Nephron progenitor cell (in vitro differentiated cells): Measurements from ENCODE around the gene SMS.

Experiments used
- DNase-seq: peaks from one replicate; pipeline ENCODE4 v3.0.0; 2021
- H3K27ac Mint-ChIP-seq: 2 replicates; pipeline ENCODE4 v1.8.0; 2021; ENCODE audit warnings: mild to moderate bottlenecking, moderate library complexity, mixed read lengths
- H3K27me3 Mint-ChIP-seq: 2 replicates; pipeline ENCODE4 v1.8.0; 2021; ENCODE audit warnings: mild to moderate bottlenecking, low read depth, mixed read lengths; ENCODE audit not compliant: poor library complexity
- H3K36me3 Mint-ChIP-seq: 2 replicates; pipeline ENCODE4 v1.8.0; 2021; ENCODE audit warnings: low read depth, mixed read lengths
- H3K4me1 Mint-ChIP-seq: 2 replicates; pipeline ENCODE4 v1.8.0; 2021; ENCODE audit warnings: mixed read lengths
- H3K4me3 Mint-ChIP-seq: 2 replicates; pipeline ENCODE4 v1.8.0; 2021; ENCODE audit warnings: mild to moderate bottlenecking, moderate library complexity, mixed read lengths
- H3K9me3 Mint-ChIP-seq: 2 replicates; pipeline ENCODE4 v1.8.0; 2021; ENCODE audit warnings: mild to moderate bottlenecking, moderate library complexity, mixed read lengths
- CTCF ChIP-seq: fragments of 200-600 bp; sonication (generic); IDR thresholded peaks from 2 replicates; pipeline ENCODE4 v1.5.0; 2021; ENCODE audit warnings: antibody characterized with exemption

SMS gene

DNA sequence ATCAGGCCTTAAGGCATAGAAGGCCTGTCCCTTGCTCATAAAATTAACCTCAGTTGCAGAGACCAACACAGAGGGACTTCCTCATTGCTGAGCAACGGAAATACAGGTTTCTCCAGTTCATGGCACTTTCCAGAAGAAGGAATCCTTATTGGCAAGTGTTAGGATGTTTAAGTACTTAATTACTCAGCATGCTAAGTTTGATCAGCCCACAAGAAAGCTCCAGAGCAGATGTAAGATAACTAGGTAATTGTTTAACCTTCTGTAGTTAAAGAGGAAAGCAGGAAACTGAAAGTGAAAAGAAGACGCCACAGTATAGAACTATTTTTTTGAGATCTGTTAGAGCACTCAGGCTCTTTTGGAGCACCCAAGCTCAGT is 33.5 kb downstream of the SMS start:
- no peak for DNase-seq
- Mint-ChIP-seq H3K36me3 (peaks cover 86% of the 10 kb centered on the region), H3K4me3 (no peak overlapping the region), H3K9me3 (no peaks in the 10 kb centered on the region), H3K4me1 (peaks cover 5% of the 10 kb centered on the region), H3K27me3 (no peaks in the 10 kb centered on the region), H3K27ac (peak overlapping the region; percentile 36)
- no peak for TF ChIP-seq CTCF

DNA sequence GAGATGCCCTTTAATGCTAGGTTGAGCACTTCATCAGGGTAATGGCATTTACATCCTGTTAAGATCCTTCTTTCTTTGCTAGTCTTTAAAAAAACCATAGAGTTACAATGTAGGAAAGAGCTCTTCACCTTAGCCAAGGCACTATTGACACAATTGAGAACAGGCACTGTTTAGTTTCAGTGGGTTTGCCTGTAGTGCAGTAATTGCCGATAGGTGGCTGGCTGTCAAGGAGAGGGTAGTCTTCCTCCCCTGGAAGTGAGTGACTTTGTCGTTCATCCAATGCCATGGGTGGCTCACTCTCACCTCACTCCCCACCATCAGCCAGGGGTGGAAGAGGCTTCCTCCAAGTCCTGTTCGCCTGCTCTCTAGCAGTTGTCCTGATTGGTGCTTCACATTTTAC is 34.7 kb downstream of the SMS start:
- no peak for TF ChIP-seq CTCF
- DNase-seq, result no peak
- no peak overlapping the region for H3K4me3 Mint-ChIP-seq
- no peaks in the 10 kb centered on the region for H3K9me3 Mint-ChIP-seq
- H3K36me3 Mint-ChIP-seq, result peaks cover 86% of the 10 kb centered on the region
- peak overlapping the region; percentile 51 for H3K27ac Mint-ChIP-seq
- H3K27me3 Mint-ChIP-seq, result no peaks in the 10 kb centered on the region
- H3K4me1 Mint-ChIP-seq, result peaks cover 1% of the 10 kb centered on the region

DNA sequence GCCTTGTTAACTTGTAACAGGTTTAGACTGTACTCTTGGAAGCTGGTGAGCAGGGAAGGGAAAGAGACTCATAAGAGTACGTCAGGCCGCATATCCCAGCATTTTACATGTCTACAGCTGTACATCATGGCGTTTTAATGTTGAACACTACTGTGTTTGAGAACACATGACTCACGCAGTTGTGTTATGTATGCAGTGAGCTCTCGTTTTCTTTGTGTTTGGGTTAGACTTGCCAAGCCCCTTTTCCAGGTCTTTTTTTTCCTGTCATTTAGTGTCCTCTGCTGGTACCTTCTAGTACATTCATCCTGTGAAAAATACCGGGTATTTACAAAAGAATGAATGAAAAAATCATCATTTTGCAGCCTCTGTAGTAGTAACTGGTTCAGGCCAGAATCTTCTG is 35.3 kb downstream of the SMS start:
- DNase-seq, result no peak
- TF ChIP-seq CTCF, result no peak
- Mint-ChIP-seq H3K4me3 (no peak overlapping the region), H3K27me3 (no peaks in the 10 kb centered on the region), H3K9me3 (no peaks in the 10 kb centered on the region), H3K36me3 (peaks cover 86% of the 10 kb centered on the region), H3K27ac (peak overlapping the region; percentile 69), H3K4me1 (no peaks in the 10 kb centered on the region)

DNA sequence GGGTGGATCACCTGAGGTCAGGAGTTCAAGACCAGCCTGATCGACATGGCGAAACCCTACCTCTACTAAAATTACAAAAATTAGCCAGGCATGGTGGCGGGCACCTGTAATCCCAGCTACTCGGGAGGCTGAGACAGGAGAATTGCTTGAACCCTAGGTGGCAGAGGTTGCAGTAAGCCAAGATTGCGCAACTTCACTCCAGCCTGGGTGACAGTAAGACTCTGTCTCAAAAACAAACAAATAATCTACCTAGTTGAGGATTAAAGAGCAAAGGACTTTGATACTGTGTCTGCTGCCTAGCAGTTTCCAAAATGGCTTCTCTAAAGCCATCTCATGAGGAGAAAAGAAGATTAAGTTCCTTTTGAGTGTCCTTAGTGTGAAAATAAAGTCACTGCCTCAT is 37.8 kb downstream of the SMS start:
- peaks cover 75% of the 10 kb centered on the region for H3K36me3 Mint-ChIP-seq
- no peak for DNase-seq
- no peaks in the 10 kb centered on the region for H3K4me1 Mint-ChIP-seq
- H3K9me3 Mint-ChIP-seq, result no peaks in the 10 kb centered on the region
- no peak overlapping the region for H3K4me3 Mint-ChIP-seq
- H3K27ac Mint-ChIP-seq, result no peak overlapping the region
- no peak for TF ChIP-seq CTCF
- no peaks in the 10 kb centered on the region for H3K27me3 Mint-ChIP-seq

GRCh38 chrX:21982311-21982710 is 41.8 kb downstream of the SMS start:
- Mint-ChIP-seq H3K9me3 (no peaks in the 10 kb centered on the region), H3K4me3 (no peak overlapping the region), H3K27me3 (no peaks in the 10 kb centered on the region), H3K4me1 (no peaks in the 10 kb centered on the region), H3K36me3 (peaks cover 59% of the 10 kb centered on the region), H3K27ac (peak overlapping the region; percentile 8)
- TF ChIP-seq CTCF, result no peak
- DNase-seq, result no peak

GRCh38 chrX:21985332-21985777 is 44.8 kb downstream of the SMS start:
- H3K4me3 Mint-ChIP-seq, result no peak overlapping the region
- peak overlapping the region; percentile 10 for H3K27ac Mint-ChIP-seq
- H3K27me3 Mint-ChIP-seq, result no peaks in the 10 kb centered on the region
- no peaks in the 10 kb centered on the region for H3K4me1 Mint-ChIP-seq
- peaks cover 56% of the 10 kb centered on the region for H3K36me3 Mint-ChIP-seq
- TF ChIP-seq CTCF, result peak; percentile 95
- peak; percentile 74 for DNase-seq
- H3K9me3 Mint-ChIP-seq, result no peaks in the 10 kb centered on the region
